Lower leg skin (tissue), 3 donors: ENCODE results near the gene CMIP.

Experiments
- POLR2A ChIP-seq, 2 donors: fragments of 450-650 bp; IDR thresholded peaks; one replicate each; pipeline ENCODE4 v1.6.1; 2016 to 2017; ENCODE audit warnings: antibody characterized with exemption in 2 of 2, mild to moderate bottlenecking in 1 of 2, moderate library complexity in 1 of 2
- TF ChIP-seq, protein P1 (sequence below), 3 donors: fragments of 450-650 bp; IDR thresholded peaks; one replicate each; pipeline ENCODE4 v1.5.1; 2016; ENCODE audit warnings: antibody characterized with exemption in 3 of 3, mild to moderate bottlenecking in 3 of 3, moderate library complexity in 2 of 3

DNA sequence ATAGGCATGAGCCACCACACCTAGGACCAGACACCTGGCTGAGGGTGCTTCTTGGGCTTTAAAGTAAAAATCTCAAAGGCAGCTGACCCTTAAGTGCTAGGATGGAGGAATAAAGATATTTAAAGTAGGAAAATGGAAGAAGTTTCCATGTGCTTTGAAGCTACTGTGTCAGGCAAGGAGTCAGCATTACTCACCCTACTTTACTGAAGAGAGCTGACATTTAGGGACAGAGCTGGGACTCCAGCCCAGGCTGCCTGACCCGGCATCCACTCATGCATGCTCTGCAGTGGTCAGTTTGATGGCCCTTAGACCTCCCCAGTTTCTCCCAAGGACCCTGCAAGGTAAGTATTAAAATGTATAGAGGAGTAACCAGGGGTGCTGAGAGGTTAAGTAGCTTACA, 209.7 kb downstream of the CMIP start:
- TF ChIP-seq, protein P1, sequence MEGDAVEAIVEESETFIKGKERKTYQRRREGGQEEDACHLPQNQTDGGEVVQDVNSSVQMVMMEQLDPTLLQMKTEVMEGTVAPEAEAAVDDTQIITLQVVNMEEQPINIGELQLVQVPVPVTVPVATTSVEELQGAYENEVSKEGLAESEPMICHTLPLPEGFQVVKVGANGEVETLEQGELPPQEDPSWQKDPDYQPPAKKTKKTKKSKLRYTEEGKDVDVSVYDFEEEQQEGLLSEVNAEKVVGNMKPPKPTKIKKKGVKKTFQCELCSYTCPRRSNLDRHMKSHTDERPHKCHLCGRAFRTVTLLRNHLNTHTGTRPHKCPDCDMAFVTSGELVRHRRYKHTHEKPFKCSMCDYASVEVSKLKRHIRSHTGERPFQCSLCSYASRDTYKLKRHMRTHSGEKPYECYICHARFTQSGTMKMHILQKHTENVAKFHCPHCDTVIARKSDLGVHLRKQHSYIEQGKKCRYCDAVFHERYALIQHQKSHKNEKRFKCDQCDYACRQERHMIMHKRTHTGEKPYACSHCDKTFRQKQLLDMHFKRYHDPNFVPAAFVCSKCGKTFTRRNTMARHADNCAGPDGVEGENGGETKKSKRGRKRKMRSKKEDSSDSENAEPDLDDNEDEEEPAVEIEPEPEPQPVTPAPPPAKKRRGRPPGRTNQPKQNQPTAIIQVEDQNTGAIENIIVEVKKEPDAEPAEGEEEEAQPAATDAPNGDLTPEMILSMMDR (IDR thresholded peaks at IDR 0.05), result no peak
- no peak for TF ChIP-seq POLR2A (IDR thresholded peaks at IDR 0.05)
